WTC11 (cell line): ENCODE data around the gene MAEA. TPM values are rescaled to one million over a fixed set of nuclear protein-coding genes. Genes with fewer than 3 reads are reported as not detected.

Source experiments
- ATAC-seq: fragments of 200-7000 bp; cut with Tn5 transposase; 2 replicates; pipeline ENCODE4 v1.10.0; 2021; ENCODE audit warnings: mild to moderate bottlenecking, moderate library complexity
- CTCF ChIA-PET: fragments of 300-600 bp; sonication (Branson Sonifier 250); formaldehyde crosslinking; loops from one replicate; lab custom pipeline; 2021; ENCODE audit warnings: antibody characterized with exemption; lab: Charles Lee
- POLR2A ChIA-PET: fragments of 350-600 bp; sonication (Branson Sonifier 250); formaldehyde crosslinking; loops from one replicate; lab custom pipeline; 2021; ENCODE audit warnings: antibody characterized with exemption; lab: Charles Lee
- DNase-seq: peaks from one replicate; pipeline ENCODE4 v3.0.0; 2021; ENCODE audit warnings: low spot score
- H3K27ac Mint-ChIP-seq: 2 replicates; pipeline ENCODE4 v1.8.0; 2021; ENCODE audit warnings: mixed read lengths
- H3K27me3 Mint-ChIP-seq: 2 replicates; pipeline ENCODE4 v1.8.0; 2021; ENCODE audit warnings: low read depth, mild to moderate bottlenecking, moderate library complexity, mixed read lengths
- H3K36me3 Mint-ChIP-seq: 2 replicates; pipeline ENCODE4 v1.8.0; 2021; ENCODE audit warnings: mixed read lengths
- H3K4me1 Mint-ChIP-seq: 2 replicates; pipeline ENCODE4 v1.8.0; 2022; ENCODE audit warnings: mixed read lengths
- H3K4me3 Mint-ChIP-seq: 2 replicates; pipeline ENCODE4 v1.8.0; 2021; ENCODE audit warnings: mild to moderate bottlenecking, moderate library complexity, mixed read lengths
- H3K9me3 Mint-ChIP-seq: 2 replicates; pipeline ENCODE4 v1.8.0; 2021; ENCODE audit warnings: mixed read lengths
- ETV6 ChIP-seq: sonication (generic); formaldehyde crosslinking; IDR thresholded peaks from 2 replicates; pipeline ENCODE4 v1.8.1; 2022; ENCODE audit warnings: mild to moderate bottlenecking, missing genetic modification reagents
- FOXK1 ChIP-seq: sonication (generic); formaldehyde crosslinking; IDR thresholded peaks from 2 replicates; pipeline ENCODE4 v1.8.0; 2022; ENCODE audit warnings: mild to moderate bottlenecking, moderate library complexity, missing genetic modification reagents
- JUN ChIP-seq: sonication (generic); formaldehyde crosslinking; IDR thresholded peaks from 2 replicates; pipeline ENCODE4 v1.8.0; 2023; ENCODE audit warnings: mild to moderate bottlenecking, missing genetic modification reagents
- MYBL2 ChIP-seq: sonication (generic); formaldehyde crosslinking; IDR thresholded peaks from 2 replicates; pipeline ENCODE4 v1.8.1; 2023; ENCODE audit warnings: mild to moderate bottlenecking, moderate library complexity, missing genetic modification reagents
- SP1 ChIP-seq: sonication (generic); formaldehyde crosslinking; conservative IDR thresholded peaks from 2 replicates; pipeline ENCODE4 v1.8.1; 2022; ENCODE audit warnings: missing genetic modification reagents
- ZNF121 ChIP-seq: sonication (generic); formaldehyde crosslinking; IDR thresholded peaks from 2 replicates; pipeline ENCODE4 v1.8.0; 2023; ENCODE audit warnings: missing genetic modification reagents
- ZNF219 ChIP-seq: sonication (generic); formaldehyde crosslinking; IDR thresholded peaks from 2 replicates; pipeline ENCODE4 v1.8.0; 2023; ENCODE audit warnings: missing genetic modification reagents, mild to moderate bottlenecking, borderline replicate concordance
- ZNF423 ChIP-seq: fragments of 250-450 bp; sonication (Bioruptor Pico); IDR thresholded peaks from 2 replicates; pipeline ENCODE4 v2.1.2; 2022; ENCODE audit warnings: mild to moderate bottlenecking, moderate library complexity
- total RNA-seq: library from RNA; stranded (reverse); gene quantifications from 3 replicates; pipeline ENCODE4 v1.2.3, GENCODE V29; 2021
- TF ChIP-seq, protein P1 (sequence below): sonication (generic); formaldehyde crosslinking; IDR thresholded peaks from 2 replicates; pipeline ENCODE4 v1.8.0; 2023; ENCODE audit warnings: missing genetic modification reagents
- TF ChIP-seq, protein P2 (sequence below): sonication (generic); formaldehyde crosslinking; IDR thresholded peaks from 2 replicates; pipeline ENCODE4 v1.8.0; 2023; ENCODE audit warnings: missing genetic modification reagents, mild to moderate bottlenecking, borderline replicate concordance
- TF ChIP-seq, protein P3 (sequence below): fragments of 250-450 bp; sonication (Bioruptor Pico); conservative IDR thresholded peaks from 2 replicates; pipeline ENCODE4 v1.9.0; 2021; ENCODE audit warnings: mild to moderate bottlenecking
- TF ChIP-seq, protein P4 (sequence below): sonication (generic); formaldehyde crosslinking; IDR thresholded peaks from 2 replicates; pipeline ENCODE4 v1.8.1; 2023; ENCODE audit warnings: mild to moderate bottlenecking, missing genetic modification reagents, moderate library complexity
- TF ChIP-seq, protein P5 (sequence below): sonication (generic); formaldehyde crosslinking; IDR thresholded peaks from 2 replicates; pipeline ENCODE4 v1.8.1; 2023; ENCODE audit warnings: mild to moderate bottlenecking, missing genetic modification reagents, borderline replicate concordance
- TF ChIP-seq, protein P6 (sequence below): sonication (generic); formaldehyde crosslinking; IDR thresholded peaks from 2 replicates; pipeline ENCODE4 v1.8.1; 2023; ENCODE audit warnings: mild to moderate bottlenecking, missing genetic modification reagents
- TF ChIP-seq, protein P7 (sequence below): sonication (generic); formaldehyde crosslinking; IDR thresholded peaks from 2 replicates; pipeline ENCODE4 v1.8.0; 2023; ENCODE audit warnings: mild to moderate bottlenecking, missing genetic modification reagents

MAEA gene
- total RNA-seq, 1 experiment from 2014 or later: 86.9 TPM

DNA sequence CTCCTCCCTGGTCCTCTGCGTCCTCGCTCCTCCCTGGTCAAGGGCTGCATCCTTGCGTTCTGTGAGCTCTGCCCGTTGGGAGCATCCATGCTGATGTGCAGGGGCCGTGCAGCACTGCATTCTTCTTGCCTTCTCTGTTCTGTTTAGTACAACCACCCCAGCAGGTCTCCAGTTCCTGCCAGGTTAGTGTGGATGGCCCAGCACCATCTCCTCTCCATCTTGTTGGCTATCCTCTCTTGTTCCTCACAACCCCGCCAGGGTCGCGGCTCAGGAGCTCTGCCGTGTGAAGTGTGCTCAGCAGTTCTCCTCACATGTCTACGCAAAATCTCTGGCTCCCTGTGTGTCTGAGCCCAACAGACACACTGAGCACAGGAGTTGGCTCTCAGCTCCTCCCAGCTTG, 10.4 kb upstream of the MAEA start:
- Mint-ChIP-seq H3K36me3 (peaks cover 10% of the 10 kb centered on the region; the same call in 1 of the 2 replicates), H3K27me3 (peaks cover 4% of the 10 kb centered on the region), H3K4me1 (no peaks in the 10 kb centered on the region), H3K9me3 (peaks cover 39% of the 10 kb centered on the region), H3K27ac (no peak overlapping the region), H3K4me3 (no peak overlapping the region)
- DNase-seq: no peak
- ATAC-seq: no peak
- ChIA-PET POLR2A (no interaction called here), CTCF (no interaction called here)
- TF ChIP-seq, protein P1, sequence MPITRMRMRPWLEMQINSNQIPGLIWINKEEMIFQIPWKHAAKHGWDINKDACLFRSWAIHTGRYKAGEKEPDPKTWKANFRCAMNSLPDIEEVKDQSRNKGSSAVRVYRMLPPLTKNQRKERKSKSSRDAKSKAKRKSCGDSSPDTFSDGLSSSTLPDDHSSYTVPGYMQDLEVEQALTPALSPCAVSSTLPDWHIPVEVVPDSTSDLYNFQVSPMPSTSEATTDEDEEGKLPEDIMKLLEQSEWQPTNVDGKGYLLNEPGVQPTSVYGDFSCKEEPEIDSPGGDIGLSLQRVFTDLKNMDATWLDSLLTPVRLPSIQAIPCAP (CRISPR knock-in tag): no peak
- no peak for TF ChIP-seq JUN (CRISPR knock-in tag)
- TF ChIP-seq ETV6 (CRISPR knock-in tag): no peak
- TF ChIP-seq ZNF219 (CRISPR knock-in tag): no peak
- no peak for TF ChIP-seq ZNF121 (CRISPR knock-in tag)
- TF ChIP-seq, protein P2, sequence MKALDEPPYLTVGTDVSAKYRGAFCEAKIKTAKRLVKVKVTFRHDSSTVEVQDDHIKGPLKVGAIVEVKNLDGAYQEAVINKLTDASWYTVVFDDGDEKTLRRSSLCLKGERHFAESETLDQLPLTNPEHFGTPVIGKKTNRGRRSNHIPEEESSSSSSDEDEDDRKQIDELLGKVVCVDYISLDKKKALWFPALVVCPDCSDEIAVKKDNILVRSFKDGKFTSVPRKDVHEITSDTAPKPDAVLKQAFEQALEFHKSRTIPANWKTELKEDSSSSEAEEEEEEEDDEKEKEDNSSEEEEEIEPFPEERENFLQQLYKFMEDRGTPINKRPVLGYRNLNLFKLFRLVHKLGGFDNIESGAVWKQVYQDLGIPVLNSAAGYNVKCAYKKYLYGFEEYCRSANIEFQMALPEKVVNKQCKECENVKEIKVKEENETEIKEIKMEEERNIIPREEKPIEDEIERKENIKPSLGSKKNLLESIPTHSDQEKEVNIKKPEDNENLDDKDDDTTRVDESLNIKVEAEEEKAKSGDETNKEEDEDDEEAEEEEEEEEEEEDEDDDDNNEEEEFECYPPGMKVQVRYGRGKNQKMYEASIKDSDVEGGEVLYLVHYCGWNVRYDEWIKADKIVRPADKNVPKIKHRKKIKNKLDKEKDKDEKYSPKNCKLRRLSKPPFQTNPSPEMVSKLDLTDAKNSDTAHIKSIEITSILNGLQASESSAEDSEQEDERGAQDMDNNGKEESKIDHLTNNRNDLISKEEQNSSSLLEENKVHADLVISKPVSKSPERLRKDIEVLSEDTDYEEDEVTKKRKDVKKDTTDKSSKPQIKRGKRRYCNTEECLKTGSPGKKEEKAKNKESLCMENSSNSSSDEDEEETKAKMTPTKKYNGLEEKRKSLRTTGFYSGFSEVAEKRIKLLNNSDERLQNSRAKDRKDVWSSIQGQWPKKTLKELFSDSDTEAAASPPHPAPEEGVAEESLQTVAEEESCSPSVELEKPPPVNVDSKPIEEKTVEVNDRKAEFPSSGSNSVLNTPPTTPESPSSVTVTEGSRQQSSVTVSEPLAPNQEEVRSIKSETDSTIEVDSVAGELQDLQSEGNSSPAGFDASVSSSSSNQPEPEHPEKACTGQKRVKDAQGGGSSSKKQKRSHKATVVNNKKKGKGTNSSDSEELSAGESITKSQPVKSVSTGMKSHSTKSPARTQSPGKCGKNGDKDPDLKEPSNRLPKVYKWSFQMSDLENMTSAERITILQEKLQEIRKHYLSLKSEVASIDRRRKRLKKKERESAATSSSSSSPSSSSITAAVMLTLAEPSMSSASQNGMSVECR (CRISPR knock-in tag): no peak
- TF ChIP-seq, protein P3, sequence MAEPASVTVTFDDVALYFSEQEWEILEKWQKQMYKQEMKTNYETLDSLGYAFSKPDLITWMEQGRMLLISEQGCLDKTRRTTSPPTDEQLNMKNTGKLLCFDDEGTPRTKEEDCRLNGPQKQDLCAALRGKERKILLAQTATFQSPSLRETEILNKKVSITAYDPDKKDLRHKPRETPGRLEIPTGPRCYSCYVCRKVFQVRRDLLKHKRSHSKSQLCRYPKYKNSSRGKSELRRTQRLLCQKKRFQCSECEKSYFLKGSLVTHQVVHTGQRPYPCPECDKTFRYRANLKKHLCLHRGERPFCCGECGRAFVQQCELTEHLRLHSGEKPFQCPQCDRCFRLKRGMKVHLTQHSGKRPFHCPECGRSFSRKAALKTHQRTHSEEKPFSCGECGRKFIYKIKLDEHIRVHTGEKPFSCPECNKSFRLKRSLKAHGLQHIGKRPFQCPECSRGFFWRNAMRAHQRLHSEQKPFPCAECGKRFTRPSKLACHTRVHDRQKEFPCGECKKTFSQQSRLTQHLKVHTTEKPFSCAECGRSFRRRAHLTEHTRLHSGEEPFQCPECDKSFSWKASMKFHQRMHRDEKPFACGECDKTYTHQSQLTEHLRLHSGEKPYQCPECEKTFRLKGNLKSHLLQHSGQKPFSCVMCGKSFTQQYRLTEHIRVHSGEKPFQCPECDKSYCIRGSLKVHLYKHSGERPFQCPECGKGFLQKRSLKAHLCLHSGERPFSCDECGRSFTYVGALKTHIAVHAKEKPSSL (CRISPR knock-in tag): no peak
- TF ChIP-seq, protein P4, sequence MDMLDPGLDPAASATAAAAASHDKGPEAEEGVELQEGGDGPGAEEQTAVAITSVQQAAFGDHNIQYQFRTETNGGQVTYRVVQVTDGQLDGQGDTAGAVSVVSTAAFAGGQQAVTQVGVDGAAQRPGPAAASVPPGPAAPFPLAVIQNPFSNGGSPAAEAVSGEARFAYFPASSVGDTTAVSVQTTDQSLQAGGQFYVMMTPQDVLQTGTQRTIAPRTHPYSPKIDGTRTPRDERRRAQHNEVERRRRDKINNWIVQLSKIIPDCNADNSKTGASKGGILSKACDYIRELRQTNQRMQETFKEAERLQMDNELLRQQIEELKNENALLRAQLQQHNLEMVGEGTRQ: no peak
- TF ChIP-seq ZNF423 (CRISPR knock-in tag): no peak
- TF ChIP-seq SP1 (CRISPR knock-in tag): no peak
- no peak for TF ChIP-seq FOXK1 (CRISPR knock-in tag)
- TF ChIP-seq, protein P5, sequence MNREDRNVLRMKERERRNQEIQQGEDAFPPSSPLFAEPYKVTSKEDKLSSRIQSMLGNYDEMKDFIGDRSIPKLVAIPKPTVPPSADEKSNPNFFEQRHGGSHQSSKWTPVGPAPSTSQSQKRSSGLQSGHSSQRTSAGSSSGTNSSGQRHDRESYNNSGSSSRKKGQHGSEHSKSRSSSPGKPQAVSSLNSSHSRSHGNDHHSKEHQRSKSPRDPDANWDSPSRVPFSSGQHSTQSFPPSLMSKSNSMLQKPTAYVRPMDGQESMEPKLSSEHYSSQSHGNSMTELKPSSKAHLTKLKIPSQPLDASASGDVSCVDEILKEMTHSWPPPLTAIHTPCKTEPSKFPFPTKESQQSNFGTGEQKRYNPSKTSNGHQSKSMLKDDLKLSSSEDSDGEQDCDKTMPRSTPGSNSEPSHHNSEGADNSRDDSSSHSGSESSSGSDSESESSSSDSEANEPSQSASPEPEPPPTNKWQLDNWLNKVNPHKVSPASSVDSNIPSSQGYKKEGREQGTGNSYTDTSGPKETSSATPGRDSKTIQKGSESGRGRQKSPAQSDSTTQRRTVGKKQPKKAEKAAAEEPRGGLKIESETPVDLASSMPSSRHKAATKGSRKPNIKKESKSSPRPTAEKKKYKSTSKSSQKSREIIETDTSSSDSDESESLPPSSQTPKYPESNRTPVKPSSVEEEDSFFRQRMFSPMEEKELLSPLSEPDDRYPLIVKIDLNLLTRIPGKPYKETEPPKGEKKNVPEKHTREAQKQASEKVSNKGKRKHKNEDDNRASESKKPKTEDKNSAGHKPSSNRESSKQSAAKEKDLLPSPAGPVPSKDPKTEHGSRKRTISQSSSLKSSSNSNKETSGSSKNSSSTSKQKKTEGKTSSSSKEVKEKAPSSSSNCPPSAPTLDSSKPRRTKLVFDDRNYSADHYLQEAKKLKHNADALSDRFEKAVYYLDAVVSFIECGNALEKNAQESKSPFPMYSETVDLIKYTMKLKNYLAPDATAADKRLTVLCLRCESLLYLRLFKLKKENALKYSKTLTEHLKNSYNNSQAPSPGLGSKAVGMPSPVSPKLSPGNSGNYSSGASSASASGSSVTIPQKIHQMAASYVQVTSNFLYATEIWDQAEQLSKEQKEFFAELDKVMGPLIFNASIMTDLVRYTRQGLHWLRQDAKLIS (CRISPR knock-in tag): no peak
- TF ChIP-seq, protein P6, sequence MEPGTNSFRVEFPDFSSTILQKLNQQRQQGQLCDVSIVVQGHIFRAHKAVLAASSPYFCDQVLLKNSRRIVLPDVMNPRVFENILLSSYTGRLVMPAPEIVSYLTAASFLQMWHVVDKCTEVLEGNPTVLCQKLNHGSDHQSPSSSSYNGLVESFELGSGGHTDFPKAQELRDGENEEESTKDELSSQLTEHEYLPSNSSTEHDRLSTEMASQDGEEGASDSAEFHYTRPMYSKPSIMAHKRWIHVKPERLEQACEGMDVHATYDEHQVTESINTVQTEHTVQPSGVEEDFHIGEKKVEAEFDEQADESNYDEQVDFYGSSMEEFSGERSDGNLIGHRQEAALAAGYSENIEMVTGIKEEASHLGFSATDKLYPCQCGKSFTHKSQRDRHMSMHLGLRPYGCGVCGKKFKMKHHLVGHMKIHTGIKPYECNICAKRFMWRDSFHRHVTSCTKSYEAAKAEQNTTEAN (CRISPR knock-in tag): no peak
- TF ChIP-seq, protein P7, sequence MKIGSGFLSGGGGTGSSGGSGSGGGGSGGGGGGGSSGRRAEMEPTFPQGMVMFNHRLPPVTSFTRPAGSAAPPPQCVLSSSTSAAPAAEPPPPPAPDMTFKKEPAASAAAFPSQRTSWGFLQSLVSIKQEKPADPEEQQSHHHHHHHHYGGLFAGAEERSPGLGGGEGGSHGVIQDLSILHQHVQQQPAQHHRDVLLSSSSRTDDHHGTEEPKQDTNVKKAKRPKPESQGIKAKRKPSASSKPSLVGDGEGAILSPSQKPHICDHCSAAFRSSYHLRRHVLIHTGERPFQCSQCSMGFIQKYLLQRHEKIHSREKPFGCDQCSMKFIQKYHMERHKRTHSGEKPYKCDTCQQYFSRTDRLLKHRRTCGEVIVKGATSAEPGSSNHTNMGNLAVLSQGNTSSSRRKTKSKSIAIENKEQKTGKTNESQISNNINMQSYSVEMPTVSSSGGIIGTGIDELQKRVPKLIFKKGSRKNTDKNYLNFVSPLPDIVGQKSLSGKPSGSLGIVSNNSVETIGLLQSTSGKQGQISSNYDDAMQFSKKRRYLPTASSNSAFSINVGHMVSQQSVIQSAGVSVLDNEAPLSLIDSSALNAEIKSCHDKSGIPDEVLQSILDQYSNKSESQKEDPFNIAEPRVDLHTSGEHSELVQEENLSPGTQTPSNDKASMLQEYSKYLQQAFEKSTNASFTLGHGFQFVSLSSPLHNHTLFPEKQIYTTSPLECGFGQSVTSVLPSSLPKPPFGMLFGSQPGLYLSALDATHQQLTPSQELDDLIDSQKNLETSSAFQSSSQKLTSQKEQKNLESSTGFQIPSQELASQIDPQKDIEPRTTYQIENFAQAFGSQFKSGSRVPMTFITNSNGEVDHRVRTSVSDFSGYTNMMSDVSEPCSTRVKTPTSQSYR (CRISPR knock-in tag): no peak
- TF ChIP-seq MYBL2 (CRISPR knock-in tag): no peak
